Measurements from ENCODE around the gene CHKA.

CHKA gene

DNA sequence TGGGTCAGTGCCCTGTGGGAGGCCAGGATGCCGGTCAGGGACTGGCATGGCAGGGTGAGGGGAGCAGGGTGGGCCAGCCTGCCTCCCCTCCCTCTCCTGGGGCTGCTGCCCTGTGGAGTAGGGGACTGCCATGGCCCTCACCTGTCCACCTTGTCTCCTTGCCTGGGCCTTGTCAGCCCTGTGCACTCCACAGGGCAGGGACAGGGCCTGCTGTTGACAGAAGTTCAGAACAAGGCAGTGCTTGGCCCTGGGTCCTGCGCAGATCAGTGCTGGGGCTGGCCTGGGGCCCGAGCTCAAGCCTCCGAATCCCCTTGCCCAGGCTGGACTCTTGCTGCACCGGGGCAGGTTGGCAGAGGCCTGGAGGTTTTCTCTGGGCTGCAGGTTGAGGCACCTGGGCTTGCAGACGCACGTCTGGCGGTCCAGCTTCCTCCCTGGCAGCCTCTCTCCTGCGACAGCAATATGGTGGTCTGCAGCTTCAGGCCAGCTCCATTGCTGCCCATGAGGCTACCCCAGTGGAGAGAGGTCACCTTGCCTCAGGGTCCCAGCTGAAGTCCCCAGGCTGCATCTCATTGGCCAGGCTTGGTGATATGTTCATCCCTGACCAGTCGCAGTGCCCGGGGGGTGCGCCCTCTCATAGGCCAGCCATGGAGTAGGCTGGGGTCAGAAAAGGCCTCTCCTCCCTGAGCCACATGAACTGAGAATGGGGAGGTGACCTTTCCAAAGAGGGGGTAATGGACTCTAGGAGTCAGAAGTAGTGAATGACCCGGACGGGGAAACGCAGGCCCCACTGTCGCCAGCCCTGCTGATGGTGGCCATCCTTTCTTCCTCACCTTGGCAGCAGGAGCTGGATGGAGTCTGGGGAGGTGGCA lies 21.5 kb upstream of the CHKA start:
- DNase-seq: no peak

DNA sequence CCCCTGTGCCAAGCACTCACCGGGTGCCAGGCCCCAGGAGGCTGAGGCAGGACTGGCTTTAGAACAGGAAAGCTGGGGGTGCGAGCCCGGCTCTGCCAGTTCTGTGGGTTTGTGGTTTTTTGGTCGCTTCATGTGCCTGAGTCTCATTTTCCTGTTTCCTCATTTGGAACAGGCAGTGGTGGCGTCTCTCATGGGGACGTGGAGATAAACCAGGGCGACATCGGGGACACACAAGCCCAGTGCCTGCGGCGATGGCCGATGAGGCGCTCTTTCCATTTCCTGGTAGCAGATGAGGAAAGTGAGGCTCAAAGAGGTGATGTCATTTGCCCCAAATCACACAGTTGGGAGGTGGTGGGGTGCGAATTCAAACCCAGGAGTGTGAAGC lies 20.8 kb upstream of the CHKA start:
- DNase-seq: peak; percentile 77

DNA sequence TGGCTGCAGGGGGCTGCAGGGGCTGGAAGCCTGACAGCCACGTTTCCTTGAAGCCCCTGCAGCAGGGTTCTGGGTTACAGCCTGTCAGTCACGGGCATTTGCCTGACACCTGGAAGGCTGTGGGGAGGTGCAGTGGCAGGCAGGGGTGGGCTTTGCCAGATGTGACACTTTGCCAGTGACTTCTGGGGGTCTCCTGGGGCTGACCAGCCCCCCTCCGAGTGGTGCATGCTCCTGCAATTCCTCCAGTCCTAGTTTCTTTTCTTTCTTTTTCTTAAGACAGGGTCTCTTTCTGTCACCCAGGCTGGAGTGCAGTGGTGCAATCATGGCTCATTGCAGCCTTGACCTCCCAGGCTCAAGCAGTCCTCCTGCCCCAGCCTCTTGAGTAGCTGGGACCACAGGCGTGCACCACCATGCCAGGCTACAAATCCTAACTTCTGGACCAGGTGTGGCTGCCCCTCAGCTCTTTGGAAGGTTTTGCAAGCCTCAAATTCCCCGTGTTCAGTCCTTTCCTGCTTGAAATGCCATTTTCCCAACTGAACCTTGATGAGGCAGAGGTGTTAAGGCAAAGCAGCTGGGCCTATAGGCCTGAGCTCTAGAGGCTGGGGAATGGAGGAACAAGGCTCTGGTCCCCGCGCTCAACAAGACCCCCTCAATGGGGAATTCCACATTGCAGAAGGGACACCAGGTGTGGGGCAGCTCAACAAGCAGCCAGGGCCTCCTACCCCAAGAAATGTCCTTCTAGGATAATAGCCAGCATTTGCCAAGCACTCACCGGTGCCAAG lies 20.2 kb upstream of the CHKA start:
- DNase-seq: no peak

DNA sequence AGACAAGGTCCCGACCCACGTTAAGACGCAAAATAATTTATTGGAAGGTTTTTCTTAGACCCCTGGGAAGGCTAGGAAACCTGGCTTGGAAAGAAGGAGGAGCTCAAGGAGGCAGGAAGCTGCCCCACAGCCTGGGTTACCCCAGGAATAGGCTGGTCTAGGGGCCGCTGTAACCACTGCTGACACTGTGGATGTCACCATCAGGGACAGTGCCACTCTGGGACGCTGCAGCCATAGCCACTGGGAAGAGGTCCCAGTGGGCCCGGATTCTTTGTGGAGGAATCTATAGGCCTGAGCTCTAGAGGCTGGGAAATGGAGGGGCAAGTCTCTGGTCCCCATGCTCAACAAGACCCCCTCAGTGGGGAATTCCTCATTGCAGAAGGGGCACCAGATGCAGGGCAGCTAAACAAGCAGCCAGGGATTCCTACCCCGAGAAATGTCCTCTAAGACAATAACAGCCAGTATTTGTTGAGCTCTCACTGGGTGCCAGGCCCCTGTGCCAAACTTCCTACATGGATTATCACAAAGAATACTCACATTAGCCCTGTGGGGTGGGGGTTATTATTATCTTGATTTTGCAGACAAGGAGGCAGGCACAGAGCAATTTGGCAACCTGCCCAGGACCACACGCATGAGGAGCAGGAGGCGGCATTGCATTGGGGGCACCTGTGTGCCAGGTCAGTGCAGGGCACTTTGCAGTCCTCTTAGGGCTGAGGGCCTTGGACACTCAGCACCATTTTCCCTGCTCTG lies 19.5 kb upstream of the CHKA start:
- DNase-seq: no peak

DNA sequence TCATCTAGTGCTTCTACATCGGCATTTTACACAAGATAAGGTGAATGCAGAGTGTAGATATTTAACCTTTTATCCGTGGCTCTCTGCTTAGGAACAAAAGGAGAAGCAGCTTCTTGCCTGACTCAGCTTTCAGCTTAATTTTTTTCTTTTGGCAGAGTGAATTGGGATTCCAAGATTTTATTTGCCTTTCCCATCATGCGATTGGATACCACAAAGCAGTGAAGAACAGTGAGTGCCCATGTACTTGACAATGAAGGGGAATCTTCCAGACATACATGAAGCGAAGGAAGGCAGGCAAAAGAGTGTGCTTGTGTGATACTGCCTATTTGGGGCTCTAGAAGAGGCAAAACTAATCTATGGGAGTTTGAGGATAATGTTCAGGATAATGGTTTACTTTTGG lies 17.0 kb upstream of the CHKA start:
- DNase-seq: no peak

DNA sequence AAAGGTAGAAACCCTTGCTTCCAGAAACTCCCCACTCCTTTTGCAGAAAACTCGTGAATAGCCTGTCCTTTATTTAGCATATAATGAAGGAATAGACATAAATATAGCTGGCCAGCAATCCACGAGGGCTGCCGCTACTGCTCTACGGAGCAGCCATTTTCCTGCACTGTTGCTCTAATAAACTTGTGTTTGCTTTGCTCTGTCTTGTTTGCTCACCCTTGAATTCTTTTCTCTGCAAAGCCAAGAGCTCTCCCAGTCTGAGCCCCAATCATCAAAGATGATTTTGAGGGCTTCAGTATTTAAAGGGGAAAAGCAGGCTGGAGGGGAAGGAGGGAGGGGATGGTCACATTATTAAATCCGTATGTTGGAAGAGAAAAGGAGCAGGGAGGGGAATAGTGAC lies 16.6 kb upstream of the CHKA start:
- DNase-seq: no peak

DNA sequence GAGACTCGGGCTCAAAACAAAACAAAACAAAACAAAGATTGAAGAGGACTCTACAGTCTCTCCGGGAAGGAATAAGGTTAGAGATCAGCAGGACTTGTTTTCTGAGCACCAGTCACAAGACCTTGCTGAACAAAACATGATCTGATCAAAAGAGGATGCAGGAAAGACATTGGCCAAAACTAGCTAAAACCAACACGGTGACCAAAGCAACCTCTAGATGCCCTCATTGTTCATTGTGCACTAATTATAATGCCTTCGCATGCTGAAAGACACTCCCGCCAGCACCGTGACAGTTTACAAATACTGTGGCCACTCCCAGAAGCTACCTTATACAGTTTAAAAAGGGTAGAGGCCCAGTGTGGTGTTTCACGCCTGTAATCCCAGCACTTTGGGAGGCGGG lies 15.7 kb upstream of the CHKA start:
- no peak for DNase-seq

DNA sequence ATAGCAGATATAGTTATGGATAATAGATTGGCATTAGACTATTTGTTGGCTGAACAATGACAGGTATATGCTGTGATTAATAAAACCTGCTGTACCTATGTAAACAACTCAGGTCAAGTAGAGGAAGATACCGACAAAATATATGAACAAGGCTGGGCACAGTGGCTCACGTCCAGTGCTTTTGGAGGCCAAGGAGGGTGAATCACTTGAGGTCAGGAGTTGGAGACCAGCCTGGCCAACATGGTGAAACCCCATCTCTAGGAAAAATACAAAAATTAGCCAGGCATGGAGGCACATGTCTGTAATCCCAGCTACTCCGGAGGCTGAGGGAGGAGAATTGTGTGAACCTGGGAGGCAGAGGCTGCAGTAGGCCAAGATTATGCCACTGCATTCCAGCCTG lies 14.0 kb upstream of the CHKA start:
- no peak for DNase-seq

DNA sequence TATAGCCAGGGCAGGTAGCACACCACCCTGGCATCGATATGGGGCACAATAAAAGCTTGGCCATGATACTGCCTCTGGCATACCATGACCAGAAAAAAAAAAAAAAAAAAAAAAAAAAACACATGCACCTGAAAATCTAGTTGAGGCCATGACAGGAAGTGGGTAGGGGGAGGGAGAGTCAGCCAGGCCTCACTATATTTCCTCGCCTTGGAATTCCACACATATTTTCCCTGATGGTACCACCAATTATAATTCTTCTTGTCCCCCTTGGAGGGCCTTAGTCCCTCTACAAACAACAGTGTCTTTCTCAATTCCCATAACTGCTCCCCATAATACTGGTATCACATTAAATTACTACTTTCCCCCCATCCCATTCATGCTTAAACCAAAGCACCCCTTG lies 12.6 kb upstream of the CHKA start:
- no peak for DNase-seq

DNA sequence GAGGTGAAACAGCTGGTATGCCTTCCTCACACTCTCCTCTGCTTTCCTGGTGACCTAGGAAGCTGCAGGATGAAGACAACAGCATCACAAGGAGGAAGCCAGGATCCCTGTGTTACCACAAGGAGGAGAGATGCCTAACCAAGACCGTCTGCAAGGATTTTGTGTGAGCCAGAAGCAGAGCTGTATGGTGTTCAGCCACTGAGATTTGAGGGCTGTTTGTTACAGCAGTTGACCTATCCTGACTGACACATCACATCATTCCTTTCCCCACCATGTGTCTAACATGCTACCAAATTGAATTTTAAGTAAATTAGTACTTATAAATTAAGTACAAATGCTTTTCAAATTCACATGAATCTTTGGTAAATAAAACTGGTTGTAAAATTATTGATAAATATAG lies 8.9 kb upstream of the CHKA start:
- no peak for DNase-seq

DNA sequence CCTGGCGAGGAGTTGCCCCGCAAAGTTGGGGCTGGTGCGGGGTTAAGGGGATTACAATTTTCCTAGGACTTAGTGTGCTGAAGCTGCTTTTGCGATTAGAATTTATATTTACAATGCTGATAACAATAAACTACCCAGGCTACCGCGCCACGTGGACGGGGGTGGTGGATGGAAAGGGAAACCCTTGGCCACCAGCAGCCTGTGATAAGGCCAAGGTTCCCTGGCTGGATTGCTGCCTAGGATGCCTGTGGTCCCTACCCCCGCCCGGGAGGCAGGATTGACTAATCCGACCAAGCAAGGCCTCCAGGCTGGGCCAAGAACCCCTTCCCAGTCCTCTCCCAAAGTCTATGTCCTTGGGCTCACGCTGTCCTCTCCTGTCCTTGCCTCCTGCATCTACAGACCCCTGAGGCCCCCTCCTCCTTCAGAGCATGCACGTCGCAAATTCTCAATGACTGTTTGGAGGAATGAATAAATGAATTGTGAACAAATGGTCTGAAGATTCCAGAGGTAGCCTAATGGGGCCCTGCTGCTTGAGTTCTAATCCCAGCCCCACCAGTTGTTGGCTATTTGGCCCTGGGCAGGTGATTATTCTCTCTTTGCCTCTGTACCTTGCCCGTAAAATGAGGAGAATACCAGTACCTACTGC lies 7.6 kb upstream of the CHKA start:
- no peak for DNase-seq

DNA sequence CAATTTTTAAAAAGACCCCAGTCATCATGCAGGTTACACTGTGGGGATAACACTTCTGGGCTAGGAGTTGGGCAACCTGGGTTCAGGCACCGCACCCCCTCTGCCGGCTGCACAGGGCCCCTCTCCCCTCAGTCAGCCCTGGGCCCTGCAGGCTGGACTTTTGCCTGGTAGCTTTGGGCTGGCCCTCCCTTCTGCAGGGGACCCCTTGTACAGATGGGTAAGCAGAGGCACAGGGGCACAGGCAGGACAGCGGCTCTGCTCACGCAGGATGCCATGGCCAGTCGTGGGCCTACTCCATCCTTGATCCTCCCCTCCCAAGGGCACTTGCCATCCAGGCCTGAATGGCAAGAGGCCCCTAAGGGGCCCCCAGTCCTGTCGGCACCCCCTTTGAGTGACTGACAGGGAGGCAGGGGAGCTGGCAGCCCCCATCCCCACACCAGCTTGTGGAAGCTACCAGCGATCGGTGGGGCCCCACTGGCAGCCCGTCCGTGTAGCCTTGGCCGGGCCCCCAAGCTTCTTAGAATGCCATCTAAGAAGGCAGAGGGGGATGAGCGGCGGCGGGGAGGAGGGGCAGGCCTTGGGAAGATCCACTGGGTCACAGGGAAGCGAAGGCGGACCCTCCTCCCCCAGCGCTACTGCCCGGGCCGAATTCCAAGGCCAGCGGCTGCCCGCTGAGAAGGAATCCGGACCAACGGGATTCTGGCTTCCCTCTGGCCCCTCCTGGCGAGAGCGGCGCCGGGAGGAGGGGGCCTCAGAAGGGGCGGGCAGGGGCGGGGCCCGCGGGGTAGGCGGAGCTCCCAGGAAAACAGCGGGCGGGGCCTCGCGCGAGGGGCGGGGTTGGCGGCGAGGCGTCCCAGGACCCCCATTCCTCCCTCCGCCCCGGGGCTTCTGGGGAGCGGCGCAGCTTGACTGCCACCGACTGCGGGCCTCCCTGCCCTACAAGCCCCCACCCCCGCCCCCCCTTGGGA lies 6.8 kb upstream of the CHKA start:
- no peak for DNase-seq

DNA sequence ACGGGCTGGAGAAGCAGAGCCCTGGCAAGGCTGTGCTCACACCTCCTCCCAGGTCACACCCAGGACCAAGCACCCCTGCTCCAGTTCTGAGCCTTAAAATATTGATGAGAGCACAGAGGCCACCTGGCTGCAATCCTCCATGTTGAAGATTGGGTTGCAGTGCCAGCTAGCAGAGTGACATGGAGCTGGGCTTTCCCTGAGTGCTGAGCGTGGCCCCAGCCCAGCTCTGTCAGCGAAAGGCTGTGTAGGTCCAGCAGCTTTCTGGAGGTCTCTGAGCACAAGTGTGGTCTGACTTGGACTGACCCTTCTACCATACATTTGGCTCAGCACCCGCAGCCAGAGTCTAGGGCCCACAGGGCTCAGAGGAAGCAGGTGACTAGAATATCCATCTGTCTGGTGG lies 4.0 kb upstream of the CHKA start:
- no peak for DNase-seq

DNA sequence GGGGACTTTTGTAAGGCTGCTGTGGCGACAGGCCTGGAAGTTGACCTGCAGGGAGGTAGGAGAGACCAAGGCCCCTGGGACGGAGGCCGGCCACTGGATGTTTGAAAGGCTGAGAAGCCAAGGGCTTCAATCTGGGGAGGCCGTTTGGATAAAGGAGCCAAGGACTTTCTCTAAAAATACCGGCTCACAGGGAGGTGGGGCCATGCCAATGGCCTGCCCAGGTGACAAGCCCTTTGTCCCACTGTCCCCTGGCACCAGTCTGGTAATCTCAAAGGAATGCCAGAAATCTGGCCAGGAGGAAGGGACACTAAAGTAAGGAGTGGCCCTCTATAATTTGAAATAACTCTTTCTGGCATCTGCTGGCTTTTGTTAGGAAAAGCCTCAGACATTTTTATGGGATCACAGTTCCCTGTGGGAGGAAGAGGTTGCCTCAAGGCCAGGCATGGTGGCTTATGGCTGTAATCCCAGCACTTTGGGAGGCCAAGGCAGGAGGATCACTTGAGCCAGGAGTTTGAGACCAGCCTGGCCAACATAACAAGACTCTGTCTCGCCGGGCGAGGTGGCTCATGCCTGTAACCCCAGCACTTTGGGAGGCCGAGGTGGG lies 1.9 kb upstream of the CHKA start:
- no peak for DNase-seq

DNA sequence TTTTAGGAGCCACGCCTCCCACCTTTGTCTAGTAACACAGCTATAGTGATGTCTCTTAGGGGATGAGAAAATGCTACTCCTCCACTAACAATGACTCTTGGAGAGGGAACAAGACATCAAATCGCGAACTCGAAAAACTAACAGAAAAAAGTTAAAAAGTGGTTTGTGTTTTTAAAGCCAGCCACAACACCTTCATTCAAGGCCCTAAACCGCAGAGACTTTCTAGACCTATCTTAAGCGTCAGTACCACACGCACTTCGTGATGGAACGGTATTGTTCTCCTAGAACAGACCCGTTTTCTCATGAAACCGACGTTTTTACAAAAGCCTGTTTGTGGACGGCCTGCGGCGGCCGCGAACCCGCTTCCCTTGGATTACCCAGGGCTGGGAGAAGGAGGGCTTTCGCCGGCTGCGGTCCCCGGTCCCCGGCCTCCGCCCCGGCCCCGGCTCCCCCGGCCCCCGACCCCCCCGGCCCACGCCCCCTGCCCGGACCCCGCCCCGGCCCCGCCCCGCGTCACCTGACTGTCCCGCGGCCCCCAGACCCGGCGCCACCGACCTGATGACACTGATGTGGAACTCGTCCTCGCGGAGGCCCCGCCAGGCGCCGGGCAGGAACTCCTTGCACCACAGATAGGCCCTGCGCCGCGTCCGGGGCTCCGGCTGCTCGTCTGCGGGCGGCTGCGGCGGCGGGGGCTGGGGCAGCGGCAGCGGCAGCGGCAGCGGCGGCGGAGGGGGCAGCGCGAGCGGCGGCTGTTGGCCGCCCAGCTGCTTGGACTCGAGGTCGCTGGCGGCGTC lies 718 bp downstream of the CHKA start:
- peak; percentile 68 for DNase-seq

DNA sequence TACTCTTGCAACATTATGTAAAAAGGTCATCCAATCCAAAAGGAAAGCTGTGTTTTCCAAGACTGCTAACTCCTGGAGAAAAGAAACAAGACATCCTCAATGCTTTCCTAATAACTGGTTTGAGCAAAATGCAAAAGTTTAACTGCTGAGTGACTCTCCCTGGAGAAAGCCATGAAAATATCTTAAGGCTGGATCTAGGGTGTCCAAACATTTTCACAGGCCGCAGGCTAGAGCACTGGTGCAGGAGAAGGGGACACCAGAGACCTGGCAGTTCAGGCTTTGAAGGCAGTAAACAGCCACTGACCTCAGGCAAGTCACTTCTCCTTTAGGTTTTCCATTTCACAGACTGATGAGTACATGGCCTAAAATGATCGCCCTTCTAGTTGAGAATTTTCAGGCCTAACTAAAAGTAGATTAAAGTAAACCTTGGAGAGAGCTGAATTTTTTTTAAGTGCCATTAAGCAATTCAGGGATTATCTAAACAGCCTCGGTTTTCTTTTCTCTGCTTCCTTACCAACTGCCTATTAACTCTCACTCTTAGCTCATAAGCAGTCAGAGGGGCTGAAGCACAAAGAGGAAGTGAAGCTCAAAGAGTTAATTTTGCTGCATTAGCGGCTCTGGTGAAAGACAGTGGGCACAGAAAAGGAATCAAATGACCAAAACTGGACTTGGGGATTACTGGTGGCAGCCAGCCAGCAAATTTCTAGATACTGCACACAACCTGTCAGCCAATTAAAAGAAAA lies 2.3 kb downstream of the CHKA start:
- DNase-seq: no peak

DNA sequence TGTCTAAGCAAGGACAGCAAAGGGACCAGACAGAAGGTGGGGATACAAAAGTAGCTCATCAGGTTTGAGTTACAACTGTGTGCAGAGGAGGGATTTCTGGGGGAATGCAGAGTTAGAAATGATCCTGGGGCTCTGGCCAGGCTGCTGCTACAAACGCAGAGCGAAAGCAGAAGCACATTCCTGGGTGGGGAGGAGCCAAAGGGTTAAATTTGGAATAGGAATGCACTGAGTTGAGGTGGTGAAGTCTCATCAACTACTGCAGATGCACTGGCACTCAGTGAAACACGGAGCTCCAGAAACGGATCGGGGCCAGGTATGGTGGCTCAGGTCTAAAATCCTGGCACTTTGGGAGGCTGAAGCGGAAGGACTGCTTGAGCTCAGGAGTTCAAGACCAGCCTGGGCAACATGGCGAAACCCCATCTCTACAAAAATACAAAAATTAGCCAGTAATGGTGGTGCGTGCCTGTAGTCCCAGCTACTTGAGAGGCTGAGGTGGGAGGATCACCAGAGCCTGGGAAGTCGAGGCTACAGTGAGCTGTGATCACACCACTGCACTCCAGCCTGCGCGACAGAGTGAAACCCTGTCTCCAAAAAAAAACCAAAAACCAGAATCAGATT lies 3.2 kb downstream of the CHKA start:
- DNase-seq: no peak

DNA sequence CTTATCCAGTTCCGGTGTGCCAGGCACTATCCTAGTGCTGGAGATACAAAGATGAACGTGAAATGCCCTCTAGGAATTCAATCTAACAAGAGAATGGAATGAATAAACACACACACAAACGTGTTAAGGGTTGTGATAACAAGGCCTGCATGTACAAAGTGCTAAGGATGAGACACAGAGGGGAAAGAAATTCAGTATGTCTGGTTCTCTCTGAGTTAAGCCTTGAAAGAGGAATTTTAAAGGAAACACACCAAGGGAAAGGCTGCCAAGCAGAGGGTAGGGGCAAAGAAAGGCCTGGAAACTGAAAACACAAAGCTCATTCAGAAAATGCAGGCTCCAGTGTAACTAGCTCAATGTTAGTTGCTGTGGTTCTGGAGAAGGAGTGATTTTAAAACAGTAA lies 4.2 kb downstream of the CHKA start:
- no peak for DNase-seq

DNA sequence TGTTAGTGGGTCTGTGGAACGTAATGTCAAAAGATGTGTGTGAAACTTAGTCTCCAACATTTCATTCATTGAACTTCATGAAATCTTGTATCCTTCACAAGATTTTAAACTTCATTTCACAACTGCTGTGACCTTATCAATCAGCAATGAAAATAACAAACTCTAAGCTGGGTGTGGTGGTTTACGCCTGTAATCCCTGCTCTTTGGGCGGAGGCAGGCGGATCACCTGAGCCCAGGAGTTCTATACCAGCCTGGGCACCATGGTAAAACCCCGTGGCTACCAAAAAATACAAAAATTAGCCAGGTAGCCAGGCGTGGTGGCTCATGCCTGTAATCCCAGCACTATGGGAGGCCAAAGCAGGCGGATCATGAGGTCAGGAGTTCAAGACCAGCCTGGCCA lies 5.1 kb downstream of the CHKA start:
- no peak for DNase-seq
